Central memory CD8-positive, alpha-beta T cell (primary cell): ENCODE measurements around the gene SLC25A13.
"Not testable (repeated sequence)": the region's sequence is repeated elsewhere in the genome, so short reads cannot be mapped to it uniquely, and the experiment has no call there.

ENCODE experiments used
- ATAC-seq: fragments of 150-1000 bp; cut with Tn5 transposase; replicated peaks from 2 replicates; pipeline ENCODE4 v1.10.0; 2022; ENCODE audit warnings: mild to moderate bottlenecking, moderate FRiP score, moderate number of reproducible peaks; ENCODE audit not compliant: poor library complexity, severe bottlenecking; ENCODE audit errors: extremely low read depth
- DNase-seq, 2 donors: peaks; one replicate each; pipeline ENCODE4 v3.0.0; 2021; ENCODE audit warnings: low spot score in 2 of 2
- H3K27ac Mint-ChIP-seq: one replicate; pipeline ENCODE4 v1.8.0; 2022; ENCODE audit warnings: low read depth, mild to moderate bottlenecking, moderate library complexity, mixed read lengths
- H3K27me3 Mint-ChIP-seq: one replicate; pipeline ENCODE4 v1.8.0; 2022; ENCODE audit warnings: mixed read lengths
- H3K36me3 Mint-ChIP-seq: one replicate; pipeline ENCODE4 v1.8.0; 2022; ENCODE audit warnings: mild to moderate bottlenecking, moderate library complexity, mixed read lengths; ENCODE audit not compliant: insufficient read depth
- H3K4me1 Mint-ChIP-seq: one replicate; pipeline ENCODE4 v1.8.0; 2022; ENCODE audit warnings: mixed read lengths
- H3K4me3 Mint-ChIP-seq: one replicate; pipeline ENCODE4 v1.8.0; 2022; ENCODE audit warnings: mild to moderate bottlenecking, moderate library complexity, mixed read lengths
- H3K9me3 Mint-ChIP-seq: one replicate; pipeline ENCODE4 v1.8.0; 2022; ENCODE audit warnings: mixed read lengths

SLC25A13 gene

GRCh38 chr7:96304573-96304972 lies 17.3 kb downstream of the SLC25A13 start:
- Mint-ChIP-seq H3K27ac (no peak overlapping the region), H3K9me3 (no peaks in the 10 kb centered on the region), H3K4me1 (peaks cover 21% of the 10 kb centered on the region), H3K27me3 (no peaks in the 10 kb centered on the region), H3K36me3 (no peaks in the 10 kb centered on the region), H3K4me3 (no peak overlapping the region)
- ATAC-seq (no peak), DNase-seq (no peak)

DNA sequence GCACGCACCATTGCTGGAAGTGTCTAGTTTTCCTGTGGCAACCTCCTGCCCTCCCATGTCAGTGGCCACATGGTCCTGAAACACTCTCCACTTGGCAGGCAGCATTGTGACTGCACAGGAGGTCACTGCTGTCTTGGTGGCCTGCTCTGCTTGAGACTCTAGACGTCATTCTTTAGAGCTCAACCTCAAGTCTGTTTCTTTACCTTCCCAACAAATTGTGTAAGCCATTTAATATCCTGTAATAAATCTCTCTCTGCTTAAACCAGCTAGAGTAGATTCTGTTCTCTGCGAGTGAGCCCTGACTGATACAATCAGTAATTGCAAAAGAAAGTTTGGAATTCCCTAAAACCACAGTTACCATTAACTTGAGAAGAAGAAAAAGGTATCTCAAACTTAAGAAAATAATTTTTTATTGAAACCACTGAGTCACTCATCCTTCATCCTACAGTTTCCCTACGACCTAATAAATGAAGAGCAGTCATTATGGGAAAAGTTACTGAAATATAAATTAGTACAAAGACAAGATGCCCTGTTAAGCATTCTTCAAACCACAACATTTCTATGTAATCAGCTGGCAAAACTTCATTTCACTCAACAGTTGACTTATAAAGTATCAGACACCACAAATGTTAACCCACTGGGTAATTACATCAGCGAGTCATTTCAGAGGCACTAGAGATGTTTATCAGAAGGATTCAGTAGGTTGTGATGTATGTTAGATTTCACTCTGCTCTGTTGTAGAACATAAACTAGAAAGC lies 18.0 kb downstream of the SLC25A13 start:
- no peaks in the 10 kb centered on the region for H3K27me3 Mint-ChIP-seq
- no peak for ATAC-seq
- H3K27ac Mint-ChIP-seq: no peak overlapping the region
- no peak overlapping the region for H3K4me3 Mint-ChIP-seq
- H3K9me3 Mint-ChIP-seq: no peaks in the 10 kb centered on the region
- H3K4me1 Mint-ChIP-seq: peaks cover 21% of the 10 kb centered on the region
- no peaks in the 10 kb centered on the region for H3K36me3 Mint-ChIP-seq
- no peak for DNase-seq

DNA sequence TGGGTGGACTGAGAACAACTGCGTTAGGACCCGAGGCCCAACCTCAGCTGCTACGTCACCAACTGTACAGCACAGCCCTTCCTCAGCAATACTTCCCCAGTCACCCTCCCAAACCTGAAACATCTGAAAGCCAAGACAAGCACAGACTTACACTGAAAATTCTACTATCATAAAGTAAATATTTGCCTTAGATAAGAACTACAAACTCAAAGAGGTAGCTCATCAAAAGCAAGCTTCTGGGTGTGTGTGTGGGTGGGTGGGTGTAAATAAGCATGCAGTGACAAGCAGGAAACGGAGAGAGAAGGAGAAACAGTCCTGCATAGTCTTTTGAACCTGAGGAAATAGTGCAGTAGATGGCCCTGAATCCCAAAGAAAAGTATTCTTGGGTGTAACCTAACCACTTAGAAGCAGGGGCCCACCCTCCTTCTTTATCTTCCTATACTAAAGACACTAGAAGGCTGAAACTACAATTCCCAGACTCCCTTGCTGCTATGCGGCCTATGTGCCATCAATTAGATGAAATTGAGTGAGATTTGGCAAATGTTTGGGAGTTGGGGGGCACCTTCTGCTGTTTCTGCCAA lies 18.7 kb downstream of the SLC25A13 start:
- Mint-ChIP-seq H3K4me1 (peaks cover 21% of the 10 kb centered on the region), H3K4me3 (no peak overlapping the region), H3K36me3 (no peaks in the 10 kb centered on the region), H3K27me3 (no peaks in the 10 kb centered on the region), H3K27ac (no peak overlapping the region), H3K9me3 (no peaks in the 10 kb centered on the region)
- DNase-seq (no peak), ATAC-seq (no peak)

GRCh38 chr7:96300986-96301385 lies 20.9 kb downstream of the SLC25A13 start:
- no peak overlapping the region for H3K4me3 Mint-ChIP-seq
- no peak for ATAC-seq
- no peaks in the 10 kb centered on the region for H3K27me3 Mint-ChIP-seq
- H3K27ac Mint-ChIP-seq: no peak overlapping the region
- no peaks in the 10 kb centered on the region for H3K36me3 Mint-ChIP-seq
- no peak for DNase-seq
- no peaks in the 10 kb centered on the region for H3K9me3 Mint-ChIP-seq
- H3K4me1 Mint-ChIP-seq: peaks cover 14% of the 10 kb centered on the region

DNA sequence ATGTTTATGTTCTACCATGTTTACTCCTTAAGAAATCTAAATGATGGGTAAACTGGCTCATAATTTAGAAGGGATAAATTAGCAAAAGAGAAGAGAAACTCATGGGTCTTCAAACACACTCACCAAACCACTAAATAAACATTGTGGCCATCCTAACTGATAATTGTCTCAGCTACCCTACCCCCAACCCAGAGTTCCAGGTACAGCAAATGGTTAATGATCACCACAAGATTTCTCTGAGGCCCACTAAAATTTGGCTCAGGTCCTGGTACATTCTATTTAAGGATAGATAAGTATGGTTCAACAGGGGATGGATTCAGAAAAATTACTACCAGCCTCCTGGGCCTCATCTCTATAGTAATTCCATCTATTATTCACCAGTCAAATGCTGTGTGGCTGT lies 21.4 kb downstream of the SLC25A13 start:
- Mint-ChIP-seq H3K4me1 (peaks cover 14% of the 10 kb centered on the region), H3K27me3 (no peaks in the 10 kb centered on the region), H3K27ac (no peak overlapping the region), H3K36me3 (no peaks in the 10 kb centered on the region), H3K9me3 (no peaks in the 10 kb centered on the region), H3K4me3 (no peak overlapping the region)
- ATAC-seq: no peak
- no peak for DNase-seq

DNA sequence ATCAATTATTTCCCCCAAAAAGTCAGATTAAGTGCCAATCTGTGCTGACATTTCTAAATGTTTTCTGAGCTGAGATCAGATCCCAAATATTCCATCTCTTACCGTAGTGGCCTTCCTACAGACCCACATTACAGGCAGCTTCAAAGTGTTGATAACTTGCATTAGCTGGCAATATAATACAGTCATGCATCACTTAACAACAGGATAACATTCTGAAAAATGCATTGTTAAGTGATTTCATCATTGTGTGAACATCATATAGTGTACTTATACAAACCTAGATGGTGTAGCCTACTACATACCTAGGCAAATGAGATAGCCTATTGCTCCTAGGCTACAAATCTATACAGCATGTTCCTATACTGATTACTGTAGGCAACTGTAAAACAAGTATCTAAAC lies 22.4 kb downstream of the SLC25A13 start:
- peaks cover 4% of the 10 kb centered on the region for H3K36me3 Mint-ChIP-seq
- ATAC-seq (no peak), DNase-seq (no peak)
- H3K9me3 Mint-ChIP-seq: no peaks in the 10 kb centered on the region
- peaks cover 10% of the 10 kb centered on the region for H3K4me1 Mint-ChIP-seq
- H3K27me3 Mint-ChIP-seq: no peaks in the 10 kb centered on the region
- no peak overlapping the region for H3K4me3 Mint-ChIP-seq
- no peak overlapping the region for H3K27ac Mint-ChIP-seq

DNA sequence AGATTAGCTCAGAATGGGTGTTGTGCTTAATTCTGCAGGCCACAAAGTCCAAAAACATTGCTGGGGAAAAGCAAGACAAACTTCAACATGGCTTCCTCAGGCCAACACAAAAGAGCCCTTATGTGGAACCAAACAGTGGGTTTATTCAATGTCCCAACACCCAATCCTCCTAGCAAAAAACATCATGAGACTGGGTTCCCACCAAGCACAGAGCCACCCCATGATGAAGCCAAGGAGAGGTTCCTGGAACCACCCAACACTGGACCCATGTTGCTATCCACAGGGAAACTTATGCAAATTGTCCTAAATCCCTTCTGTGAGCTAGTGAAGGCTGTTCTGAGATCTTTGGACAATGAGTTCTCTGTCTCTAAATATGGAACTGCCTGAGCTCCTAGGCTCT lies 24.0 kb downstream of the SLC25A13 start:
- ATAC-seq (no peak), DNase-seq (no peak)
- H3K27ac Mint-ChIP-seq: no peak overlapping the region
- H3K36me3 Mint-ChIP-seq: peaks cover 4% of the 10 kb centered on the region
- H3K9me3 Mint-ChIP-seq: no peaks in the 10 kb centered on the region
- H3K27me3 Mint-ChIP-seq: no peaks in the 10 kb centered on the region
- H3K4me3 Mint-ChIP-seq: no peak overlapping the region
- H3K4me1 Mint-ChIP-seq: no peaks in the 10 kb centered on the region

DNA sequence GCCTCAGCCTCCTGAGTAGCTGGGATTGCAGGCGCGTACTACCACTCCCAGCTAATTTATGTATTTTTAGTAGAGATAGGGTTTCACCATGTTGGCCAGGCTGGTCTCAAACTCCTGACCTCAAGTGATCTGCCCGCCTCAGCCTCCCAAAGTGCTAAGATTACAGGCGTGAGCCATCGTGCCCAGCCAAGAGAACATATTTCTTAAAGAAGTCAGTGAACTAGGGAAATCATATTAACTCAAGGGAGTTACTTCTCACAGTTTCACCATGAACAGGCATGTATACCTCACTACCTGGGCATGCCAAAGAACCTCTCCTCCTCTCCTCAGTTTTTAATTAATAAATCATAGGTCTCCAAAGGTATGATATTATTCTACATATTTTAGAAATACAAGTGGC lies 24.5 kb downstream of the SLC25A13 start:
- H3K27me3 Mint-ChIP-seq, ATAC-seq, H3K4me1 Mint-ChIP-seq, DNase-seq, H3K4me3 Mint-ChIP-seq, H3K27ac Mint-ChIP-seq, H3K36me3 Mint-ChIP-seq, H3K9me3 Mint-ChIP-seq: not testable (repeated sequence)

DNA sequence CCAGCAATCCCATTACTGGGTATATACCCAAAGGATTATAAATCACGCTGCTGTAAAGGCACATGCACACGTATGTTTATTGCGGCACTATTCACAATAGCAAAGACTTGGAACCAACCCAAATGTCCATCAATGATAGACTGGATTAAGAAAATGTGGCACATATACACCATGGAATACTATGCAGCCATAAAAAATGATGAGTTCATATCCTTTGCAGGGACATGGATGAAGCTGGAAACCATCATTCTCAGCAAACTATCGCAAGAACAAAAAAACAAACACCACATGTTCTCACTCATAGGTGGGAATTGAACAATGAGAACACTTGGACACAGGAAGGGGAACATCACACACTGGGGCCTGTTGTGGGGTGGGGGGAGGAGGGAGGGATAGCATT lies 28.0 kb downstream of the SLC25A13 start:
- DNase-seq, H3K36me3 Mint-ChIP-seq, H3K4me3 Mint-ChIP-seq, H3K9me3 Mint-ChIP-seq, H3K27me3 Mint-ChIP-seq, H3K27ac Mint-ChIP-seq, ATAC-seq: not testable (repeated sequence)
- peaks cover 14% of the 10 kb centered on the region for H3K4me1 Mint-ChIP-seq

DNA sequence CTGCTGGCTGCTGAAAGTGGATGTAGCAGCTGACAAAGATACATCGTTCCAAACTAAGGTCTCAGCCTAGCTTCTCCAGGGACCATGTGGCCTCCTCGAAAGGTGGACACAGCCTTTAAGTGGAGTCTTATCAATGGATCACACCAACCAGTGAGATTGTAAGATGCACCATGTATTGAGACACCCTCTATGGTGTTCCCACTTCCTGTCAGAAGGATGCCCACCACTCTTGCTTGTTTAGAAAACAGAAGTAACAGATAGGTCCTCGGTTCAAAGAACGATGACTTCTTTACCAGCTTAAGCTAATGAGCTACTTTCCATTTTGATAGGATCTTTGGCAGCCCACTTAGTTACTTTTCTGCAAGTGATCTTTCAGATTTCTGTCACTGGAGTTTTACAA lies 34.3 kb downstream of the SLC25A13 start:
- ATAC-seq (no peak), DNase-seq (no peak)
- H3K27me3 Mint-ChIP-seq: no peaks in the 10 kb centered on the region
- peaks cover 5% of the 10 kb centered on the region for H3K9me3 Mint-ChIP-seq
- H3K4me3 Mint-ChIP-seq: no peak overlapping the region
- peaks cover 6% of the 10 kb centered on the region for H3K36me3 Mint-ChIP-seq
- H3K27ac Mint-ChIP-seq: no peak overlapping the region
- H3K4me1 Mint-ChIP-seq: peaks cover 42% of the 10 kb centered on the region

DNA sequence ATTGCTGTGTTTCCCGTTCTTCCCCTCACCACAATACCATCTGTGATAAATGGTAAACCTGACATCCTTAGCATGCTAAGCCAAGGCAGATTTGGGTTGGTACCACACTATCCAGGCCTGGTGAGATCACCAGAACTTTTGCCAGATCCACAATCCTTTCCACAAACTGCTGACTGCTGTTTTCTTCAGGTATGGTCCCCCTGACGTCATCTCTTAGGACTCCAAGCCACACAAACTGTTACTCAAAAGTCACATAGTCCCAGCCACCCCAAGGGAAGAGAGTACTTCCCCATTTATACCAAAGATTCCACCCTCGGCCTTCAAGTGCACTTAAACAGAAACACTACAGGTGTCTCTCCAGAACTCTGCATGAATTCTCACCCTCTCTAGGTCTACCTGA lies 34.8 kb downstream of the SLC25A13 start:
- Mint-ChIP-seq H3K9me3 (peaks cover 5% of the 10 kb centered on the region), H3K4me3 (no peak overlapping the region), H3K27me3 (no peaks in the 10 kb centered on the region), H3K27ac (peak overlapping the region; percentile 94), H3K4me1 (peaks cover 41% of the 10 kb centered on the region), H3K36me3 (peaks cover 6% of the 10 kb centered on the region)
- no peak for DNase-seq
- no peak for ATAC-seq

- ATAC-seq (peak; percentile 91), DNase-seq (no peak)
- peak overlapping the region; percentile 94 for H3K27ac Mint-ChIP-seq
- H3K4me3 Mint-ChIP-seq: peak overlapping the region; percentile 60
- peaks cover 5% of the 10 kb centered on the region for H3K9me3 Mint-ChIP-seq
- peaks cover 7% of the 10 kb centered on the region for H3K36me3 Mint-ChIP-seq
- H3K27me3 Mint-ChIP-seq: no peaks in the 10 kb centered on the region
- peaks cover 29% of the 10 kb centered on the region for H3K4me1 Mint-ChIP-seq
Measured at GRCh38 chr7:96285579-96285978, 36.3 kb downstream of the SLC25A13 start.

GRCh38 chr7:96284835-96285234 lies 37.1 kb downstream of the SLC25A13 start:
- Mint-ChIP-seq H3K9me3 (peaks cover 5% of the 10 kb centered on the region), H3K4me3 (peak overlapping the region; percentile 60), H3K36me3 (peaks cover 7% of the 10 kb centered on the region), H3K27me3 (no peaks in the 10 kb centered on the region), H3K27ac (peak overlapping the region; percentile 94), H3K4me1 (peaks cover 29% of the 10 kb centered on the region)
- DNase-seq (no peak), ATAC-seq (no peak)
